GM23338 (cell line): ENCODE results near the gene CEP55. TPM values are rescaled to one million over a fixed set of nuclear protein-coding genes. Genes with fewer than 3 reads are reported as not detected.

Experiments used
- ATAC-seq: fragments of 200-7000 bp; cut with Tn5 transposase; 3 replicates; pipeline ENCODE4 v1.9.1; 2020
- DNase-seq: peaks from one replicate; pipeline ENCODE4 v3.0.0-alpha.2; 2015; ENCODE audit warnings: low spot score
- H2AFZ ChIP-seq: fragments of 200-600 bp; sonication (generic); 2 replicates; pipeline ENCODE4 v1.8.0; 2016; ENCODE audit warnings: antibody characterized with exemption, mild to moderate bottlenecking, moderate library complexity
- H3F3A ChIP-seq: fragments of 200-600 bp; sonication (generic); replicated peaks from 2 replicates; pipeline ENCODE4 v1.8.0; 2017; ENCODE audit warnings: antibody characterized with exemption, mixed run types, low read depth
- H3K27ac ChIP-seq: fragments of 200-600 bp; sonication (generic); 2 replicates; pipeline ENCODE4 v1.6.1; 2016; ENCODE audit warnings: low read depth
- H3K27me3 ChIP-seq: fragments of 200-600 bp; sonication (generic); 2 replicates; pipeline ENCODE4 v1.8.0; 2016; ENCODE audit warnings: mild to moderate bottlenecking, mixed run types, moderate library complexity; ENCODE audit not compliant: insufficient read depth
- H3K36me3 ChIP-seq: fragments of 200-600 bp; sonication (generic); 2 replicates; pipeline ENCODE4 v1.8.0; 2016; ENCODE audit warnings: mild to moderate bottlenecking; ENCODE audit not compliant: insufficient read depth
- H3K4me1 ChIP-seq: fragments of 200-600 bp; sonication (generic); 2 replicates; pipeline ENCODE4 v1.8.0; 2016; ENCODE audit warnings: mild to moderate bottlenecking, moderate library complexity; ENCODE audit not compliant: insufficient read depth
- H3K4me2 ChIP-seq: fragments of 200-600 bp; sonication (generic); 2 replicates; pipeline ENCODE4 v1.7.1; 2017; ENCODE audit warnings: mixed run types
- H3K4me3 ChIP-seq: fragments of 200-600 bp; sonication (generic); 2 replicates; pipeline ENCODE4 v1.6.1; 2016; ENCODE audit warnings: mixed run types
- H3K79me2 ChIP-seq: fragments of 200-600 bp; sonication (generic); replicated peaks from 2 replicates; pipeline ENCODE4 v1.8.0; 2017; ENCODE audit warnings: mild to moderate bottlenecking; ENCODE audit not compliant: insufficient read depth
- H3K9me2 ChIP-seq: fragments of 200-600 bp; sonication (generic); 2 replicates; pipeline ENCODE4 v1.8.0; 2017; ENCODE audit not compliant: insufficient read depth
- H4K20me1 ChIP-seq: fragments of 200-600 bp; sonication (generic); replicated peaks from 2 replicates; pipeline ENCODE4 v1.8.0; 2017; ENCODE audit warnings: mild to moderate bottlenecking; ENCODE audit not compliant: insufficient read depth
- H3K27ac Mint-ChIP-seq: 2 replicates; pipeline ENCODE4 v1.8.0; 2020; ENCODE audit warnings: inconsistent platforms, mild to moderate bottlenecking, moderate library complexity, mixed read lengths
- H3K27me3 Mint-ChIP-seq: 3 replicates; pipeline ENCODE4 v1.8.0; 2022; ENCODE audit warnings: low read depth, mild to moderate bottlenecking, moderate library complexity, mixed read lengths, inconsistent platforms; ENCODE audit not compliant: insufficient read depth, poor library complexity
- H3K36me3 Mint-ChIP-seq: 3 replicates; pipeline ENCODE4 v1.8.0; 2021; ENCODE audit warnings: low read depth, mild to moderate bottlenecking, inconsistent platforms, moderate library complexity, mixed read lengths
- H3K4me1 Mint-ChIP-seq: 3 replicates; pipeline ENCODE4 v1.8.0; 2020; ENCODE audit warnings: mild to moderate bottlenecking, inconsistent platforms, mixed read lengths
- H3K4me3 Mint-ChIP-seq: 3 replicates; pipeline ENCODE4 v1.8.0; 2021; ENCODE audit warnings: moderate library complexity, mild to moderate bottlenecking, inconsistent platforms, mixed read lengths
- H3K9me3 Mint-ChIP-seq: 3 replicates; pipeline ENCODE4 v1.8.0; 2020; ENCODE audit warnings: moderate library complexity, mild to moderate bottlenecking, inconsistent platforms, mixed read lengths
- CREB1 ChIP-seq: fragments of 250-450 bp; sonication (Bioruptor Pico); IDR thresholded peaks from 2 replicates; pipeline ENCODE4 v1.5.0; 2020; ENCODE audit warnings: low read depth, mild to moderate bottlenecking, moderate library complexity
- EZH2 ChIP-seq: fragments of 200-600 bp; sonication (generic); IDR thresholded peaks from one replicate; pipeline ENCODE4 v1.8.0; 2017; ENCODE audit warnings: antibody characterized with exemption, mild to moderate bottlenecking, low read depth; ENCODE audit not compliant: unreplicated experiment
- EZH2phosphoT487 ChIP-seq: fragments of 200-600 bp; sonication (generic); IDR thresholded peaks from one replicate; pipeline ENCODE4 v1.8.1; 2018; ENCODE audit warnings: antibody characterized with exemption; ENCODE audit not compliant: unreplicated experiment
- JUNB ChIP-seq: IDR thresholded peaks from one replicate; pipeline ENCODE4 v1.6.1; 2016; ENCODE audit warnings: antibody characterized with exemption; ENCODE audit not compliant: unreplicated experiment
- NANOG ChIP-seq: IDR thresholded peaks from 2 replicates; pipeline ENCODE4 v1.6.1; 2016; ENCODE audit warnings: antibody characterized with exemption, borderline replicate concordance
- POLR2AphosphoS5 ChIP-seq: IDR thresholded peaks from 2 replicates; pipeline ENCODE4 v1.6.1; 2016; ENCODE audit warnings: antibody characterized with exemption, low read depth
- STAT1 ChIP-seq: IDR thresholded peaks from one replicate; pipeline ENCODE4 v1.6.1; 2016; ENCODE audit warnings: antibody characterized with exemption; ENCODE audit not compliant: unreplicated experiment
- ZNF114 ChIP-seq: fragments of 250-450 bp; sonication (Bioruptor Pico); IDR thresholded peaks from 2 replicates; pipeline ENCODE4 v1.5.0; 2020; ENCODE audit warnings: mild to moderate bottlenecking, moderate library complexity
- ZNF331 ChIP-seq: fragments of 250-450 bp; sonication (Bioruptor Pico); IDR thresholded peaks from 2 replicates; pipeline ENCODE4 v1.5.0; 2020; ENCODE audit warnings: low read depth, mild to moderate bottlenecking, moderate library complexity
- polyA plus RNA-seq: library from polyadenylated mRNA; unstranded; fragments of >200 nt; fragmentation: Nextera tagmentation; extraction: Ambion mirVana; gene quantifications from 2 replicates; pipeline ENCODE4 v1.2.1, GENCODE V29; 2016
- total RNA-seq: library from RNA; depleted of rRNA; stranded (reverse); fragments of >200 nt; shearing (Covaris generic); gene quantifications from 2 replicates; pipeline ENCODE4 v1.2.3, GENCODE V29; 2014
- TF ChIP-seq, protein P1 (sequence below): IDR thresholded peaks from one replicate; pipeline ENCODE4 v1.6.1; 2018; ENCODE audit warnings: antibody characterized with exemption; ENCODE audit not compliant: unreplicated experiment
- TF ChIP-seq, protein P2 (sequence below), 2 experiments: fragments of 200-600 bp in 1 of 2; sonication (generic) in 1 of 2; conservative IDR thresholded peaks; 2 replicates each; pipeline versions ENCODE4 v1.5.1 to v1.6.1; 2016 to 2017; ENCODE audit warnings: antibody characterized with exemption in 2 of 2, low read depth in 2 of 2, mild to moderate bottlenecking in 2 of 2, moderate library complexity in 1 of 2
- TF ChIP-seq, protein P3 (sequence below): IDR thresholded peaks from 2 replicates; pipeline ENCODE4 v1.6.1; 2016; ENCODE audit warnings: antibody characterized with exemption
- TF ChIP-seq, protein P4 (sequence below): fragments of 250-450 bp; sonication (Bioruptor Pico); IDR thresholded peaks from 2 replicates; pipeline ENCODE4 v1.5.0; 2020; ENCODE audit warnings: mild to moderate bottlenecking, moderate library complexity

Gene CEP55
- total and polyA plus RNA-seq, 2 experiments from 2014 or later: 12.4 to 22.4 TPM

DNA sequence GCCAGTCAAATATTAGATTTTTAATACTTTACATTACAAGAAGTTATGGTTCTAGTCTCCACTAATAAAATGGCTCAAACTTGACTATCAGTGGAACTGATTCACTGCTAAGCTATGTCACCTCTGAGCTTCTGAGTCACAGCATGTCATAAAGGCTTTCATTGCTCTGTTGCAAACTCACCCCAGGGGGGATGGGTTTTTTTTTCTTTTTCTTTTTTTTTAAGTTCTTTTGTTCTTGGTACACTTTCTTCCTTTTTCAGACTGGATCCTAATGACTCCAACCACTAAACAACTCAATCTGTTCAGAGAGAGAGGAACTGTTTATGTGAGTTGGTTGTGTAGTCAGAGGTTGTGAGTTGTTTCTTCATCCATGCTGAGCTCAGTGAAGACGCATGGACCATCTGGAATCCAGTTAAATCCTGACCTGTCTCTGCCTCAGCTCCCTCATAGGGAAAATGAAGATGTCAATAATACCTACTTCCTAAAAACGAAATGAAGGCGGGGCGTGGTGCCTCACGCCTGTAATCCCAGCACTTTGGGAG lies 25.2 kb upstream of the CEP55 start:
- Histone ChIP-seq H3K36me3 (no peaks in the 10 kb centered on the region), H4K20me1 (no peaks in the 10 kb centered on the region), H3K9me2 (no peaks in the 10 kb centered on the region), H3K4me3 (no peak overlapping the region), H3K4me1 (peaks cover 8% of the 10 kb centered on the region; the same call in 1 of the 2 replicates), H3K4me2 (no peak overlapping the region), H2AFZ (no peak overlapping the region), H3F3A (no peaks in the 10 kb centered on the region), H3K27me3 (no peaks in the 10 kb centered on the region), H3K27ac (no peak overlapping the region), H3K79me2 (no peaks in the 10 kb centered on the region)
- TF ChIP-seq ZNF331 (CRISPR knock-in tag) (no peak), ZNF114 (CRISPR knock-in tag) (no peak), JUNB (no peak), NANOG (no peak), EZH2 (no peak), EZH2phosphoT487 (no peak), STAT1 (no peak), CREB1 (no peak), POLR2AphosphoS5 (no peak)
- TF ChIP-seq, protein P1, sequence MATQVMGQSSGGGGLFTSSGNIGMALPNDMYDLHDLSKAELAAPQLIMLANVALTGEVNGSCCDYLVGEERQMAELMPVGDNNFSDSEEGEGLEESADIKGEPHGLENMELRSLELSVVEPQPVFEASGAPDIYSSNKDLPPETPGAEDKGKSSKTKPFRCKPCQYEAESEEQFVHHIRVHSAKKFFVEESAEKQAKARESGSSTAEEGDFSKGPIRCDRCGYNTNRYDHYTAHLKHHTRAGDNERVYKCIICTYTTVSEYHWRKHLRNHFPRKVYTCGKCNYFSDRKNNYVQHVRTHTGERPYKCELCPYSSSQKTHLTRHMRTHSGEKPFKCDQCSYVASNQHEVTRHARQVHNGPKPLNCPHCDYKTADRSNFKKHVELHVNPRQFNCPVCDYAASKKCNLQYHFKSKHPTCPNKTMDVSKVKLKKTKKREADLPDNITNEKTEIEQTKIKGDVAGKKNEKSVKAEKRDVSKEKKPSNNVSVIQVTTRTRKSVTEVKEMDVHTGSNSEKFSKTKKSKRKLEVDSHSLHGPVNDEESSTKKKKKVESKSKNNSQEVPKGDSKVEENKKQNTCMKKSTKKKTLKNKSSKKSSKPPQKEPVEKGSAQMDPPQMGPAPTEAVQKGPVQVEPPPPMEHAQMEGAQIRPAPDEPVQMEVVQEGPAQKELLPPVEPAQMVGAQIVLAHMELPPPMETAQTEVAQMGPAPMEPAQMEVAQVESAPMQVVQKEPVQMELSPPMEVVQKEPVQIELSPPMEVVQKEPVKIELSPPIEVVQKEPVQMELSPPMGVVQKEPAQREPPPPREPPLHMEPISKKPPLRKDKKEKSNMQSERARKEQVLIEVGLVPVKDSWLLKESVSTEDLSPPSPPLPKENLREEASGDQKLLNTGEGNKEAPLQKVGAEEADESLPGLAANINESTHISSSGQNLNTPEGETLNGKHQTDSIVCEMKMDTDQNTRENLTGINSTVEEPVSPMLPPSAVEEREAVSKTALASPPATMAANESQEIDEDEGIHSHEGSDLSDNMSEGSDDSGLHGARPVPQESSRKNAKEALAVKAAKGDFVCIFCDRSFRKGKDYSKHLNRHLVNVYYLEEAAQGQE: no peak
- TF ChIP-seq, protein P2, sequence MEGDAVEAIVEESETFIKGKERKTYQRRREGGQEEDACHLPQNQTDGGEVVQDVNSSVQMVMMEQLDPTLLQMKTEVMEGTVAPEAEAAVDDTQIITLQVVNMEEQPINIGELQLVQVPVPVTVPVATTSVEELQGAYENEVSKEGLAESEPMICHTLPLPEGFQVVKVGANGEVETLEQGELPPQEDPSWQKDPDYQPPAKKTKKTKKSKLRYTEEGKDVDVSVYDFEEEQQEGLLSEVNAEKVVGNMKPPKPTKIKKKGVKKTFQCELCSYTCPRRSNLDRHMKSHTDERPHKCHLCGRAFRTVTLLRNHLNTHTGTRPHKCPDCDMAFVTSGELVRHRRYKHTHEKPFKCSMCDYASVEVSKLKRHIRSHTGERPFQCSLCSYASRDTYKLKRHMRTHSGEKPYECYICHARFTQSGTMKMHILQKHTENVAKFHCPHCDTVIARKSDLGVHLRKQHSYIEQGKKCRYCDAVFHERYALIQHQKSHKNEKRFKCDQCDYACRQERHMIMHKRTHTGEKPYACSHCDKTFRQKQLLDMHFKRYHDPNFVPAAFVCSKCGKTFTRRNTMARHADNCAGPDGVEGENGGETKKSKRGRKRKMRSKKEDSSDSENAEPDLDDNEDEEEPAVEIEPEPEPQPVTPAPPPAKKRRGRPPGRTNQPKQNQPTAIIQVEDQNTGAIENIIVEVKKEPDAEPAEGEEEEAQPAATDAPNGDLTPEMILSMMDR (conservative IDR thresholded peaks at IDR 0.05; ENCODE audit: low read depth in 2 of 2): no peak
- TF ChIP-seq, protein P3, sequence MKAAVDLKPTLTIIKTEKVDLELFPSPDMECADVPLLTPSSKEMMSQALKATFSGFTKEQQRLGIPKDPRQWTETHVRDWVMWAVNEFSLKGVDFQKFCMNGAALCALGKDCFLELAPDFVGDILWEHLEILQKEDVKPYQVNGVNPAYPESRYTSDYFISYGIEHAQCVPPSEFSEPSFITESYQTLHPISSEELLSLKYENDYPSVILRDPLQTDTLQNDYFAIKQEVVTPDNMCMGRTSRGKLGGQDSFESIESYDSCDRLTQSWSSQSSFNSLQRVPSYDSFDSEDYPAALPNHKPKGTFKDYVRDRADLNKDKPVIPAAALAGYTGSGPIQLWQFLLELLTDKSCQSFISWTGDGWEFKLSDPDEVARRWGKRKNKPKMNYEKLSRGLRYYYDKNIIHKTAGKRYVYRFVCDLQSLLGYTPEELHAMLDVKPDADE: no peak
- TF ChIP-seq, protein P4, sequence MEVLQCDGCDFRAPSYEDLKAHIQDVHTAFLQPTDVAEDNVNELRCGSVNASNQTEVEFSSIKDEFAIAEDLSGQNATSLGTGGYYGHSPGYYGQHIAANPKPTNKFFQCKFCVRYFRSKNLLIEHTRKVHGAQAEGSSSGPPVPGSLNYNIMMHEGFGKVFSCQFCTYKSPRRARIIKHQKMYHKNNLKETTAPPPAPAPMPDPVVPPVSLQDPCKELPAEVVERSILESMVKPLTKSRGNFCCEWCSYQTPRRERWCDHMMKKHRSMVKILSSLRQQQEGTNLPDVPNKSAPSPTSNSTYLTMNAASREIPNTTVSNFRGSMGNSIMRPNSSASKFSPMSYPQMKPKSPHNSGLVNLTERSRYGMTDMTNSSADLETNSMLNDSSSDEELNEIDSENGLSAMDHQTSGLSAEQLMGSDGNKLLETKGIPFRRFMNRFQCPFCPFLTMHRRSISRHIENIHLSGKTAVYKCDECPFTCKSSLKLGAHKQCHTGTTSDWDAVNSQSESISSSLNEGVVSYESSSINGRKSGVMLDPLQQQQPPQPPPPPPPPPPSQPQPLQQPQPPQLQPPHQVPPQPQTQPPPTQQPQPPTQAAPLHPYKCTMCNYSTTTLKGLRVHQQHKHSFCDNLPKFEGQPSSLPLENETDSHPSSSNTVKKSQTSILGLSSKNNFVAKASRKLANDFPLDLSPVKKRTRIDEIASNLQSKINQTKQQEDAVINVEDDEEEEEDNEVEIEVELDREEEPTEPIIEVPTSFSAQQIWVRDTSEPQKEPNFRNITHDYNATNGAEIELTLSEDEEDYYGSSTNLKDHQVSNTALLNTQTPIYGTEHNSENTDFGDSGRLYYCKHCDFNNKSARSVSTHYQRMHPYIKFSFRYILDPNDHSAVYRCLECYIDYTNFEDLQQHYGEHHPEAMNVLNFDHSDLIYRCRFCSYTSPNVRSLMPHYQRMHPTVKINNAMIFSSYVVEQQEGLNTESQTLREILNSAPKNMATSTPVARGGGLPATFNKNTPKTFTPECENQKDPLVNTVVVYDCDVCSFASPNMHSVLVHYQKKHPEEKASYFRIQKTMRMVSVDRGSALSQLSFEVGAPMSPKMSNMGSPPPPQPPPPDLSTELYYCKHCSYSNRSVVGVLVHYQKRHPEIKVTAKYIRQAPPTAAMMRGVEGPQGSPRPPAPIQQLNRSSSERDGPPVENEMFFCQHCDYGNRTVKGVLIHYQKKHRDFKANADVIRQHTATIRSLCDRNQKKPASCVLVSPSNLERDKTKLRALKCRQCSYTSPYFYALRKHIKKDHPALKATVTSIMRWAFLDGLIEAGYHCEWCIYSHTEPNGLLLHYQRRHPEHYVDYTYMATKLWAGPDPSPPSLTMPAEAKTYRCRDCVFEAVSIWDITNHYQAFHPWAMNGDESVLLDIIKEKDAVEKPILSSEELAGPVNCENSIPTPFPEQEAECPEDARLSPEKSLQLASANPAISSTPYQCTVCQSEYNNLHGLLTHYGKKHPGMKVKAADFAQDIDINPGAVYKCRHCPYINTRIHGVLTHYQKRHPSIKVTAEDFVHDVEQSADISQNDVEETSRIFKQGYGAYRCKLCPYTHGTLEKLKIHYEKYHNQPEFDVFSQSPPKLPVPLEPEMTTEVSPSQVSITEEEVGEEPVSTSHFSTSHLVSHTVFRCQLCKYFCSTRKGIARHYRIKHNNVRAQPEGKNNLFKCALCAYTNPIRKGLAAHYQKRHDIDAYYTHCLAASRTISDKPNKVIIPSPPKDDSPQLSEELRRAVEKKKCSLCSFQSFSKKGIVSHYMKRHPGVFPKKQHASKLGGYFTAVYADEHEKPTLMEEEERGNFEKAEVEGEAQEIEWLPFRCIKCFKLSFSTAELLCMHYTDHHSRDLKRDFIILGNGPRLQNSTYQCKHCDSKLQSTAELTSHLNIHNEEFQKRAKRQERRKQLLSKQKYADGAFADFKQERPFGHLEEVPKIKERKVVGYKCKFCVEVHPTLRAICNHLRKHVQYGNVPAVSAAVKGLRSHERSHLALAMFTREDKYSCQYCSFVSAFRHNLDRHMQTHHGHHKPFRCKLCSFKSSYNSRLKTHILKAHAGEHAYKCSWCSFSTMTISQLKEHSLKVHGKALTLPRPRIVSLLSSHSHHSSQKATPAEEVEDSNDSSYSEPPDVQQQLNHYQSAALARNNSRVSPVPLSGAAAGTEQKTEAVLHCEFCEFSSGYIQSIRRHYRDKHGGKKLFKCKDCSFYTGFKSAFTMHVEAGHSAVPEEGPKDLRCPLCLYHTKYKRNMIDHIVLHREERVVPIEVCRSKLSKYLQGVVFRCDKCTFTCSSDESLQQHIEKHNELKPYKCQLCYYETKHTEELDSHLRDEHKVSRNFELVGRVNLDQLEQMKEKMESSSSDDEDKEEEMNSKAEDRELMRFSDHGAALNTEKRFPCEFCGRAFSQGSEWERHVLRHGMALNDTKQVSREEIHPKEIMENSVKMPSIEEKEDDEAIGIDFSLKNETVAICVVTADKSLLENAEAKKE (CRISPR knock-in tag): no peak
- peaks cover 2% of the 10 kb centered on the region for H3K27me3 Mint-ChIP-seq
- peaks cover 13% of the 10 kb centered on the region for H3K4me1 Mint-ChIP-seq
- no peak overlapping the region for H3K27ac Mint-ChIP-seq
- no peaks in the 10 kb centered on the region for H3K9me3 Mint-ChIP-seq
- ATAC-seq (no peak), DNase-seq (no peak)
- H3K36me3 Mint-ChIP-seq: no peaks in the 10 kb centered on the region
- H3K4me3 Mint-ChIP-seq: no peak overlapping the region
